Mucosa of gallbladder (tissue), 1 donor: ENCODE results near the gene FRRS1L. TPM values are rescaled to one million over a fixed set of nuclear protein-coding genes. Genes with fewer than 3 reads are reported as not detected.

Experiments
- DNase-seq: peaks from one replicate; pipeline ENCODE4 v3.0.0-alpha.2; 2020; ENCODE audit warnings: low spot score
- total RNA-seq: library from RNA; stranded (reverse); gene quantifications from one replicate; pipeline ENCODE4 v1.2.1, GENCODE V29; 2021
- donor health status: DM: no; HTN: no; CAD: no.

FRRS1L gene
- 10.1 TPM for total RNA-seq

- DNase-seq, result no peak
Measured at GRCh38 chr9:109166771-109167601, at the start of gene FRRS1L. Gene FRRS1L, minus strand, starts transcription at chr9:109167249. Its CDS starts 111 bp downstream, at chr9:109167138.

DNA sequence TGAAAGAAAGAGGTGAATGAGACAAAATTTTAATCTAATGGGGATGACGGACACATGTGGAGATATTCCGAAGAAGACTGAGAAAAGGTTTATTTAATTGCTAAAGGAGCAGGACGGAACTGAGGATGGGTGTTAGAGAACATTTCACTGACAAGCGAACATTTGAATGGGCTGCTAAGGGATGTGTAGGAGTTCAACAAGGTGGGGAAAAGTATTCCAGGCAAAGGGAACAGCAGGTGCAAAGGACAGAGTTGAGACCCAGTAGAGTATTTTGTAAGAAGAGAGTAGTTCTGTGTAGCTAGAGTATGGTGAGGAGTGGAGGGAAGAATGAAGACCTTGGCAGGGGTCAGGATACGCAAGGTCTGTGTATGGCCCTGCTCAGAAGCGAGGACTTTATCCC, 47.4 kb upstream of the FRRS1L start:
- no peak for DNase-seq

DNA sequence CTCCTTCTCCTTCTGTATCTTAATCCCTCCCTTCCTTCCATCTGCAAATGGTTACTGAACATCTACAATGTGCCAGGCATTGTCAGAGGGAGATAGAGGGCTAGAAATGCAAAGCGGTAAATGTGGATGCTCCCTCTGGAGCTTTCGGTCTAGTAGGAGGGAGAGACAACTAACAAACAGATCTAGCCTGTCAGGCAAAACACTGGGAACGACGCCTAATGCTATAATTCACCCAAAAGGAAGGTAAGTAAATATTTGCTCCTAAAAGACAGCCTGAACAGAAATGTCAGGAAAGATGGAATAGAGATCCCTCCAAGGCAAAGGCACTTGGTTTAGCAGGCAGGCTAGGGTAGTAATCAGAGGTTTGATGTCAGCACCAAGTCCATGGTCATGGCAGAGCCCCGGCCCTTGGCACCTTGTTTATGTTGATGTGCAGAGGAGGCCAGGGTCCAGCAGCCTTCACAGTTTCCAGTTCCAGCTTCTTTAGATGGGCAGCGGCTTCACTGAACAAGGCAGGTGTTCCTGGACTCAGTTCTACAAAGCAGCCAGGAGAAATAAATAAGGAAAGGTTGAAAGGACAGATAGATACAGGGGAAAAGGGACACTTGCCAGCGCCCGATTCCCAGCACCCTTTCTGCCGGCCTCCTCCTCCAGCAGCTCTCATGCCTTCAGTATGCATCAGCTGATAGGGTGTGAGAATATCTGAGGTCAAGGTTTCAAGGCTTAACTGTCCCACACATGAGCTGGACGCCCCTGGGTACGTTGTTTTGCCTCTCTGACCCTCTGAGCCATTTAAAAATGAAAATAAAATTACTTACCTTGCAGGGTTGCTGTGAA, 46.5 kb upstream of the FRRS1L start:
- no peak for DNase-seq

GRCh38 chr9:109212768-109213167, 45.7 kb upstream of the FRRS1L start:
- DNase-seq, result no peak

DNA sequence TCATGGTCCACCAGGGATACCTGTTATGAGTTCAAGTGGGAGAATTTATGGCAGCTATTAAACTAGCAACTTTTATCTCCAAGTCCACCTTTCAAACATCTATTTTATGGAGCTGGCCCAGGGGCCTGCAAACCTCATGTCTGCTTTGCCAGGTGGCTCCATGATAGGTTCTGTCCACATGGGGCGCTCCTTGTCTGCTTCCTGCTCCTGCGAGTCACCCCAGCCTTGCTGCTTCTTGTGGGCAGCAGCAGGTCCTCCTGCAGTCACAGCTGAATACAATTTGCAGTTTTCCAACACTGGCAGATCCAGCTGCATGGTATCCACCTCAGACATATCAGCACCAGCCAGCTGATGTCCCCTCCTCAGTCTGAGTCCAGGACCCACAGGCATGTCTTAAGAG, 39.6 kb upstream of the FRRS1L start:
- no peak for DNase-seq

- no peak for DNase-seq
Measured at GRCh38 chr9:109205526-109205925, 38.5 kb upstream of the FRRS1L start.

DNA sequence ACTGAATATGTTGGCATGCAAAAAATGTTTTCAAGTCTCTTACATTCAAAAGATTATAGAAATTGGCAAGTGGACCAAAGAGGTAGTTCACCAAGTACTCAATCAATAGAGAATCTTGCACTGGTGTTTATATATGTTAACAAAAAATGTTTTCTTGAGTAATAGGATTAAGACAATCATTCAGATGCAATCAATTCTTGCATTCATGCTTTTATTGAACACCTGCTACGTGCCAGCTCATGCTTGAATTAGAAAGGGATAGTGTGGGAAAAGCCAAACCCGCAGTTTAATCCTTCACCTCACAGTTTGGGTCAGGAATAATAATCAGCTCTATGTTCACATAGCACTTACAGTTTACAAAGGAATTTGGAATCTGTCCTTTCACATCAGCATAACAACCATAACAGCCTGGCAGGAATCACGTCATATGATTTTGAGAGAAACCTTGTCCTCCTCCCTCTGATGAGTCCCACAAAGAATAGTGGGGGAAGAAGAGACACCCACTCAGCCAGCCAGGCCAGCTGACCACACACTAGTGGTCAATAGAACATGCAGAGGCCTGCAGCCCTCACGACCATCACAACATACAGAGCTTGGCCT, 36.8 kb upstream of the FRRS1L start:
- DNase-seq, result no peak

DNA sequence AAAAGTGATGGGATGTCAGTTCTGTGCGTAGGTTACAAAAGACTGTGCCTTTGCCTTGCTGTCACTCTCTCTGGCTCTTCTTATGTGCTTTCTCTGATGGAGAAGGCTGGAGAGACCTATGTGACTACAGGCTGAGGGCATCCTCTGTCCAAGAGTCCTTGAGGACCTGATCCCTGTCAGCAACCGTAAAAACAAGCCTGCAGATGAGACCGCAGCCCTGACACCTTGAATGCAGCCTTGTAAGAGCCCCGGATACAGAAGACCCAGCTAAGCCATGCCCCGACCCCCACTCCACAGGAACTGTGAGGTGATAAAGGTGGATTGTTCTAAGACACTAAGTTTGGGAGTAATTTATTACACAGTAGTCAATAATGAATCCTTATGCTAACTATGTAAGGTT, 32.6 kb upstream of the FRRS1L start:
- no peak for DNase-seq

DNA sequence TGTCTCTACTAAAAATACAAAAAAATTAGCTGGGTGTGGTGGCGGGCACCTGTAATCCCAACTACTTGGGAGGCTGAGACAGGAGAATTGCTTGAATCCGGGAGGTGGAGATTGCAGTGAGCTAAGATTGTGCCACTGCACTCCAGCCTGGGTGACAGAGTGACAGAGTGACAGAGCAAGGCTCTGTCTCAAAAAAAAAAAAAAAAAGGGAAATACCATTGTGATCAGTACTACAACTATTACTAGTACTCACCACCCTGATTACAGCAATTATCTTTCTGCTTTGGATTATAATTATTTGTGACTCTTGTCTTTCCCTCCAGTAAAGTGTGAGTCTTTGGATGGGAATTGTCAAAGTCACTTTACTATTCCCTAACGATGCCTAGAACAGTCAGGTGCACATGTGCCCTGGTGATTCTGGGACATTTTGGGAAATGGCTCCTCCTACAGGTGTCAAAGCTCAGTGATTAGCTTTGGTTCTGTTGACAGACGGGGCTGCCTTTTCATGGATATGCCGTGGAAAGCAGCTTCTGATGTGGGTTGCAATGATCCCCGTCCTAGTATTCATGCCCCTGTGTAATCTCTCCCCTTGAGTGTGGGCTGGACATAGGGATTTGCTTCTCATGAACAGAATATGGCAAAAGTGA, 31.8 kb upstream of the FRRS1L start:
- no peak for DNase-seq

DNA sequence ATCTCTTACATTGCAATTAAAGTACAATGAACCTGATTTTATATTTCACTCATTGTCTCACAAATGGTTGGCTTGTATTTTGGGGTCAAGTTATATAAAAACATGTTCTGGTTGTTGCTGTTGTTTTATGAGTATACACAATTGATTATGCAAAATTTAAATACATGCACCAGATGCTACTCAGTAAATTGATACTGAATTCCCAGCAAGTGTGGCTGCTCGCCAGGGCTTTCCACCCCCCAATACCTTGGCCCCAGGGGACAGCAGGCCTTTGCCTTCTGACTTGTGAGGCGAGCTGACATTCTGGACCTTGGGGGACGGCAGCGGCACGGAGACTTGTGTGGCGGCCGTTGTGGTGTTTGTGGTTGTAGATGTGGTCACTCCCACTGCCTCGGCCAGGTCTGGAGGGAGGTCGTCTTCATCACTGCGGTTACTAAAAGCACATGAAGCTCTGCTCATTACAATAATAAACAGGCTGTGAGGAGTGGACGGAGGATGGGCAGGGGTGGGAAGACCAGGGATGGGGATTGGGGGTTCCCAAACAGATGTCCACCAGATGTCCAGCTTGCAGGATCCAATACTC, 27.0 kb upstream of the FRRS1L start:
- DNase-seq, result no peak

- DNase-seq, result no peak
Measured at GRCh38 chr9:109192732-109193361, 25.8 kb upstream of the FRRS1L start.

- no peak for DNase-seq
Measured at GRCh38 chr9:109191746-109192145, 24.7 kb upstream of the FRRS1L start.

DNA sequence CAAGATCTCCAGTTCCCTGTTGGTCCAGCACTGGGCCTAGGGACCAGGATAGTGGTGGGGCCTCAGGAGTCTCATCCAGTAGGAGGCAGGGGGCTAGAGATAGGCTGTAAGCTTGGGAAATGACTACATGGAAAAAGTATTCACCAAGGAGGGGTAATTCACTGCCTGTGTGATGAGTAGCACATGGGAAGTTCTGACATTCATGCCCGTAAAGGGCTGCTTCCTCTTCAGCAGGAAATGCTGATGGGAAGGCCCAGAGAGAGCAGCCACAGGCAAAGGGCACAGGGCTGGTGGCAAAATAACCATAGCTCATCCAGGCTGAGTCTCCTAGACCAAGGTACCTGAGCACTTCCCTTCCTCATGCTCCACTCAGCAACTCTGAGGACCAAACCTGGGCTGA, 23.1 kb upstream of the FRRS1L start:
- no peak for DNase-seq

GRCh38 chr9:109186857-109187520, 19.9 kb upstream of the FRRS1L start:
- DNase-seq, result no peak

DNA sequence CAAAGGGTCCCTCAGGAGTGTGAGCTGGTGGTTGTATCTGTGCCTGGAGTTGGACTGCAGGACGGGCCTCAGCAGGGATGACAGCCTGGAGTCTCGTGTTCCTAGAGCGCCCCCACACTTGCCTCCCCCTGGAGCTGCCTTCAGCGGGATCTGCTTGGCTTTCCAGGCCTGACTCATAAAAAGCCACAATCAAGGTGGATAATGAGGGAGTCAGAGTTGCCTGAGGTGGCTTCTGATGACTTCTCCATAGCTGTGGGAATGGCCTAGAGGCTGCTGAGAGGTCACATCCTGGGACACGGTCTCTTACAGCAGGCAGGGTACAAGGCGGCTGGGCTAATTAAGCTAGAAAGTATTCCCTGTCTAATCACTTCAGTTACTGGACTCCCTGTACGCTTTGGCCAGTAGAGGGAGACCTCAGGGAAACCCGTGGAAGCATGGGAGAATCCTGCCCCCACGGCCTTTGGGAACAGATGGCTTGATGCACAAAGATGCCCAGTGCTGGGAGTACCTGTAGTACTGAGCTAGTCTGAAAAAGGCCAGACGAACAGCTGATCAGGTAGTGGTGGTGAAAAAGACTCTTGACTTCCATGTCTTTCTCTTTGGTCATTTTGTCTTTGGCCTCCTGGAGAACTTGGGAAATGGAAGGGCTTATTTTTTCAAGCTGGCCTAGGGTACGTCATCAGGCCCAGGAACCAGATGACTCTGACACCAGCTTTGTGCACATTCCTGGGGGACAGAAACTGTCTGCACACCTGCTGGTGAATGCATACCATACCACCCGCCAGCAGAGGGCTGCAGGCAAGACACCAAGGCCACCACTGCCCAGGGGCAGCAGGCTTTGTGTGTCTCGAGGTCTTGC, 16.1 kb upstream of the FRRS1L start:
- no peak for DNase-seq

DNA sequence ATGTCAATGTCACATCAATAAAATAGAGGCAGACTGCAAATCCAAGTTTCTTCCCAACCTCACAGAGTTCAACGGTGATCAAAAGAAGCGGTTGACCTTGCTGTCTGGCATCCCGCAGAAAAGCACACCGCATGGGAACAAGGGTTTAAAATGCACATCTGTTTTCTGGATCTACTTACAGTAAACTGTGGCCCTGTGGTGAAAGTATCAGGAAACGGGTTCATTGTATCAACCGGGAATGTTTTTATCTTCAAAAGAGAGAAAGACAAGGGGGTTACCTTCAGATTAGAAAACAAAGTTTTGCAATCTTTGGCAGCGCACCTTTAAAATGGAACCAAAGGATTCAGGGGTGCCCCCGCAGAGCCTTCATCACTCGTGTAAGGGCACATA, 15.5 kb upstream of the FRRS1L start:
- no peak for DNase-seq

GRCh38 chr9:109181284-109181683, 14.2 kb upstream of the FRRS1L start:
- no peak for DNase-seq

DNA sequence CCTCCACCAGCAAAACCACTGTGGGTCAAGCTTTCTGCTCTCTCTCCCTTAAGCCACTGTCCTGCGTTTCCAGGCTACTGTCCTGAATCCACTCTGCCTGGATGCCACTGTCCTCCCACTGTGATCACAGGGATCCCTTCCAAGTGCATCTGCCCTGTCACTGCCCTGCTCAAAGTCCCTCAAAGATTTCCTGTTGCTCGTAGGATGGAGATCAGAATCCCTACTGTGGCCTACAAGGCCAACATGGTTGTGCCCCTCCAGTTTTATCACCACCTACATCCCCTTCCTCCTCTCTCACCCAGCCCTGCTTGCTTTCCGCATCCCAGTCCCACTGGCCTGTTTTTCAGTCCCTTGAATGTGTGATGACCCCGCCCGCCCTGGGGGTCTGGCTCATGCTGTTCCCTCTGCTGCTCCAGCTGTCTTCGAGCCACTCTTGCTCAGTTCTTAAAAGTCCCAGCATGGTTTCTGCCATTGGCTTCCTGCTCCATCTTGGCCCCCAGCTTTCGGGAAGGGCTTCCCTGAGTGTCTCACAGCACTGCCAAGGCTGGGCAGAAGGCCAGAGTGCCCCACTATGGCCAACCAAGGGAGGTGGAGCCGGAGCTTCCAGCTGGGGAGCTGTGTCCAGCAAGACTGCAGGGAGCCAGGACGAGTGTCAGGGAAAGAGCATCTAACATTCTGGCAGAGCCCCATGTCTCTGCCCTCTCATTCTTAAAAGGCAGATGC, 12.9 kb upstream of the FRRS1L start:
- DNase-seq, result no peak

DNA sequence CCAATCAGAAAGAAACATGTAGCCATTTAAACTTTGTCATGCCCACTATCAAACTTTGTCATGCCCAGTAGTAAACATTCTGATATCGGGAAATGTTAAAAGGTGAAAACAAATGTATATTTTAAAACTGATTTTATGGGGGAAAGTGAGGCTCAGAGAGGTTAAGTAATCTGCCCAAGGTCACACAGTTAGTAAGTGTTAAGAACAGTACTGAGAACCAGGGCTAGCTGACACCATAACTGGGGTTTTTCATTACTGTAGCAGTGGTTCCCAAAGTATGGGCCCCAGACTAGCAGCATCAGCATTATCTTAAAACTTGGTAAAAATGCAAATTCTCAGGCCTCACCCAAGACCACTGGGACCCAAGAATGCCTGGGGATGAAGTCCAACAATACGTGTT, 9.9 kb upstream of the FRRS1L start:
- DNase-seq, result no peak
